ENCODE results near the gene PLCB4. TPM values are rescaled to one million over a fixed set of nuclear protein-coding genes. Genes with fewer than 3 reads are reported as not detected.

Gene PLCB4
- total RNA-seq, 2 donors from 2014 or later, result 40.4 to 53.3 TPM

DNA sequence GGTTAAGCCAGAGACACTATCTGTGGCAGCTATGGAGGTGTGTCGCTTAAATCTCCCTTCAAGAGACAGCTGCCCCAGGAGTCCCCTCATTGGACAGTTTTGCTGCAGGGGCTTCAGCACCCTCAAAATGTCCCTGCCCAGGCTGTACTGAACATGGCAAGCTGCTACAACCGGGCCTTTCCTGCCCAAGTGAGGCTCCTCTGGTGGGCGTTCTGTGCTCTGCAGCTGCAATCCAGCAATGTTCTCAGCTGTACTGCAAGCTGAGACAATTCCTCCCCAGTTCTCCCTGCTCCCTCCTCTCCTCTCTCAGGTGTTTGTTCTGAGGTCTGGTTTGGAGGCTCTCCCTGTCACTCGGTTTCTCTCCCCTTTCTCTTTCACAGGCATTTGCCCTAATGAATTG, 254.7 kb downstream of the PLCB4 start:
- intact Hi-C loops (cut with DNase I), result no loop called here
- no peak for DNase-seq (ENCODE audit: low spot score)

DNA sequence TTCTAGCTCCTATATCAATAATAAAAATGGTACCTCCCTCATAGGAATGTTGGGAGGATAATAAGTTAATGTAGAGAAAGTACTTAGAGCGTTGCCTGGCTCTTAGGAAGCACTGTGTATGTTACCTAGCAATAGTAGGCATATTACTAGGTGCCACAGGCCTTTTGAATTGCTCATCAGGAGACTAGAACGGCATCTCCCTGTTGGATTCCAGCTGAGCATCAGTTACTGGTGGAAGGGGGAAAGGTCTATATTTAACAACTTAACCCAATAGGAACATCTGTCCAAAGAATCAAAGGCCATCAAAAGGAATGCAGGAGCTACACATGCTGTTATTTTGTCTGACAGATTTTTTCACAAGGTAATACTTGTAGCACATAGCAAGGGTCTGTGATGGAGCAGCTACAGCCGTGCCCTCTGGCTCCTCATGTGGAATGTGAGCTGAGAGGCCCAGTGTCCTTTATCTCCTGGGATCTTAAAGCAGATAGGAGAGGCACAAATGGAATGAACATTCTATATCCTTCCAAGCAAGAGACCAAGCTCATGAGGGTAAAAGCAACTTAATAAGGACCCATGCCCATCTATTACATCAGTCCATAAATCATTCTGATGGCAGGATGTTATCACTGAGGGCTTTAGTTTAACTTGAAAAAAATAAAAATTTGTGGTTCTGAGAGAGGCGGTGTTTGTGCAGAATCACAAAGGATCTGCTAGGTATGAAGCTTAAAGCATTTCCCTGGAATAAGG, 260.6 kb downstream of the PLCB4 start:
- intact Hi-C loops (cut with DNase I), result no loop called here

DNA sequence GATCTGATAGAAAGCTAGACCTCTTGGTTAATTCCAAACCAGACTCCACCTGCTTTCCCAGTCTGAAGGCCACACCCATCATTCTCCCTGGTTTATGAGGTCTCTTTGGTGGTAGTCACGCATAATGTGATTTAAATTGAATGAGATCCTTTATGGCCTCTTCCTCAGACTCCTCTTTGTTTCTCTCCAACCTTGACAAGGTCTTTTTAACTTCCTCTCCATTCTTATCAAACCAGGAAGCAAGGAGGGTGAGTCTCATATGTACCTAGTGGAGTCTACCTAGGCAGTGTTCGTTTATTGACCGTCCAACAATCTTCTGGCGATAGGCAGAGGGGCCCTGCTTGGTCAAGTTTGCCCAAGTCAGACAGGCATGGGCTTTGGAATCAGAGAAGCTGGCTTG, 261.3 kb downstream of the PLCB4 start:
- no peak for DNase-seq (ENCODE audit: low spot score)
- intact Hi-C loops (cut with DNase I), result no loop called here

More for the DNA sequence above, 260.6 kb downstream of the PLCB4 start:
- no peak for DNase-seq (ENCODE audit: low spot score)

DNA sequence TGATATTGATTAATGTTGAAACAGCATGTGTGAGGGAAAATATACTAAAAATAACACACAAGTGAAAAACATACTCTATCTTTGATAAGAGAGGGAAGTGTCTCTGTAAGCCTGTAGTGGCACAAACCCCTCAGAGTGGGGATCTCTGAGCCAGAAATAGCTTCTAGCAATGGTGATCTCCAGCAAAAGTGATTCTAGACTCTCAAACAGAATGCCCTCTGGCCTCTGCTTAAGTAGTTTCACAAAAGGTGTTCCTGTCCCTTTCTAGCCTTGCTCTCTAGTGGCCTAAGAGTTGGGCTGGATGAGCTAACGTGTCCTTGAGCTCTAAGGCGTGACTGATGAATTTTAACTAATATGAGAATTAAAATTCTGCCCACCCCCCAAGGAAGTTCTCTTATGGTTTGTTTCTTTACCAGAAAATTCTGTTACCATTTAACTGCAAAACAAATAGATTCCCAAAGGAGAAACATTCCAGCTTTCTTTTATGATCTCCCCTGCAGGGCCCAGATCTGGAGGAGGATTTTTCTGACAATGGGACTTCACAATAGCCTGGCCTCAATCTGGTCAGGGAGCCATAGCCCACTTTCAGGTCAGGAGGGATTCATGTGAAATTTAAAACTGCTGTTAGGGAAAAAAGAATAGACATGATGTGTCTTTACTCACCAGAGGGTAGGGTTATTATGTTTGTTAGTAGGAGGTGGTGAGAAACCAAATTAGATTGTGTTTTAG, 263.0 kb downstream of the PLCB4 start:
- no peak for DNase-seq (ENCODE audit: low spot score)
- intact Hi-C loops (cut with DNase I), result no loop called here

GRCh38 chr20:9332791-9333479, 264.0 kb downstream of the PLCB4 start:
- intact Hi-C loops (cut with DNase I), result no loop called here

DNA sequence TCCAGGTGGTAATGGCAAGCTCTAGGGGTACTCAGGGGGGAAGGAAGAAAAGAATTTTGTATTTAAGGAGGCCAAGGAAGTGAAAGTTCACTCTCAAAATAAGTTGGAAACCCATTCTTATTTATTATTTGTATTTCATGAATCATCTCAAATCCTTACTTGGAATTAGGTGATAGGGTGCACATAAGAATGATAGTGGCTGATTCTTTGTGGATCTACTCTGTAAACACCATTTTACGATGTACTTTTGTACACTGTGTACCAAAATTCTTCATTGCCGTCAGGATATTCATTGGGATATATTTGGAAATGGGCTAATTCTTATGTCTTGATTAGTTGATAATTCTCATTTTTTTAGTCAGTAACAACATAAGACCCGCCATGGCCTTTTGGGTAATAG, 266.0 kb downstream of the PLCB4 start:
- intact Hi-C loops (cut with DNase I), result no loop called here
- no peak for DNase-seq (ENCODE audit: low spot score)

More at GRCh38 chr20:9332791-9333479, 264.0 kb downstream of the PLCB4 start:
- DNase-seq (ENCODE audit: low spot score), result no peak

- intact Hi-C loops (cut with DNase I), result no loop called here
- DNase-seq (ENCODE audit: low spot score), result no peak
Measured at GRCh38 chr20:9338101-9338500, 269.2 kb downstream of the PLCB4 start.

DNA sequence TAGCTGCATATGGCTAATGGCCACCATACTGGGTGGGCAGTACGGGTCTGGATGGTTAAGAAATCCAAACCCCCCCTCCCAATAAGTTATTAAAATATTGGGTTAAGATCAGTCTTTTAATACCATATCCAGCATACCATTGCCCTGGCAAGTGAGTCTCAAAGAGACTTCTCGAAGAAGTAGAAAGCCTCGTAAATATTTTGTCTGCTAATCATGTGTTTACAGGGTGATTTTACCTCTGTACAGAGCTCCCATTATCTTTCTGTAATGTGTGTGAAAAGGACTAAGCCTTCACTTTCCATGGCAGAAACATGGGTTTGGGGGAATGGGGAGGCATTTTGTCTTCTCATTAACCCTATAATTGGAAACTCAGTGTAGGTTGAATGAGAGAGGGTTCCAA, 270.8 kb downstream of the PLCB4 start:
- DNase-seq (ENCODE audit: low spot score), result no peak
- intact Hi-C loops (cut with DNase I), result no loop called here

- intact Hi-C loops (cut with DNase I), result no loop called here
Measured at GRCh38 chr20:9342651-9343050, 273.8 kb downstream of the PLCB4 start.

DNA sequence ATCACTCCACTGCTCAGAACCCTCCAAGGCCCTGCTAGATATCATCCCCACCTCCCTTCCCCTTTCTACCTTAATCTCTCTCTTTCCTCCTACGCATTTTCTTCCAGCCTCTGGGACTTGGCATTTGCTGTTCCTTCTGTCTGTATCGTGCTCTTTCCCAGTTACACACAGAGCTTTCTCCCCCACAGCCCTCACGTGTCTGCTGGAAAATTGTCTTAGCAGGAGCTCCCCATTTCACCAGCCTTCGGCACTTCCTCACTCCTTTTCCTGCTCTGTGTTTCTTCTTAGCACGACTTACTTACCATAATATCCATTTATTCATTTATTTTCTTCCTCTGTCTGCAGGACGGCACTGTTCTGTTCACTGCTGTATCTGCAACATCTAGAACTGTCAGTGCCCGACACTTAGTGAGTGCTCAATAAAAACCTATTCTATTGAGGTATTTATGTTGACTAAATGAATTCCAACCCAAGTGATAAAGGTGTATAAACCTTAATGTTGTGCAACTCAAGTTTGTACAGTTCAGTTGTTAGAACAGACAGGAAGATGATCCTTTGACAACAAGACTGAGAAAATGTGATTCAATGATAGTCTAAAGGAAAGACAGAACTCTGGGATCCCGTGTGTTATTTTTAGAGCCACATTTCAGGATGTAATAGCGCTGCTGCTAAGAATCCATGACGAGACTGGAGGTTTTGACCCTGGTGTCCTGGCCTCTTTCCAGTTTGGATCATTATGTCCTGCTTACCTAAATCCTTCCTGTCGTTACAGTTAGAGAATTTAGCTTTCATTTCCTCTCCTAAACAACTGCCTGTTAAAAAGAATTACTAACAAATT, 275.4 kb downstream of the PLCB4 start:
- no peak for DNase-seq (ENCODE audit: low spot score)
- intact Hi-C loops (cut with DNase I), result no loop called here

More at GRCh38 chr20:9342651-9343050, 273.8 kb downstream of the PLCB4 start:
- DNase-seq (ENCODE audit: low spot score), result no peak

GRCh38 chr20:9348316-9348715, 279.4 kb downstream of the PLCB4 start:
- no peak for DNase-seq (ENCODE audit: low spot score)
- intact Hi-C loops (cut with DNase I), result no loop called here

DNA sequence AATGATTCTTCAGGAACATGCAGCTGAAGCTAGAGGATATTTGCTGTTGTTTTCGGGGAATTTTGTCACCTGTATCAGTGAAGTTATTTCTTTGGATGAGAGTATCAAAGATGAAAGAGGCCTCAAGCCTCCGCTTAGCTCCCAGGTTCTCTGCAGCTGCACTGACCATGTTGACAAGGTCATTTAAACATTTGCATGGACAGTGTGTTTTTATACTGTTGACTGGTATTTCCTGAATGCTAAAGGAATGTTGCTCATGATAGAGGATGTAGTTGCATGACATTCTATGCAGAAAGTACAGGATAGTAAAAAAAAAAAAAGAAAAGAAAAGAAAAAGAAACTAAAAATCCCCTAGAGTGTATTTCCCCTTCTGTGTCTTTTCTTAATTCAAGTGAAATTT, 279.9 kb downstream of the PLCB4 start:
- intact Hi-C loops (cut with DNase I), result no loop called here
- no peak for DNase-seq (ENCODE audit: low spot score)

GRCh38 chr20:9349249-9349648, 280.4 kb downstream of the PLCB4 start:
- intact Hi-C loops (cut with DNase I), result no loop called here
- no peak for DNase-seq (ENCODE audit: low spot score)

GRCh38 chr20:9352739-9353138, 283.9 kb downstream of the PLCB4 start:
- intact Hi-C loops (cut with DNase I), result loop anchor here in 1 of 2 donors (10.0 kb wide), 2 partner anchors 288 to 508 kb away; partner anchors contain the start of gene PLCB4

DNA sequence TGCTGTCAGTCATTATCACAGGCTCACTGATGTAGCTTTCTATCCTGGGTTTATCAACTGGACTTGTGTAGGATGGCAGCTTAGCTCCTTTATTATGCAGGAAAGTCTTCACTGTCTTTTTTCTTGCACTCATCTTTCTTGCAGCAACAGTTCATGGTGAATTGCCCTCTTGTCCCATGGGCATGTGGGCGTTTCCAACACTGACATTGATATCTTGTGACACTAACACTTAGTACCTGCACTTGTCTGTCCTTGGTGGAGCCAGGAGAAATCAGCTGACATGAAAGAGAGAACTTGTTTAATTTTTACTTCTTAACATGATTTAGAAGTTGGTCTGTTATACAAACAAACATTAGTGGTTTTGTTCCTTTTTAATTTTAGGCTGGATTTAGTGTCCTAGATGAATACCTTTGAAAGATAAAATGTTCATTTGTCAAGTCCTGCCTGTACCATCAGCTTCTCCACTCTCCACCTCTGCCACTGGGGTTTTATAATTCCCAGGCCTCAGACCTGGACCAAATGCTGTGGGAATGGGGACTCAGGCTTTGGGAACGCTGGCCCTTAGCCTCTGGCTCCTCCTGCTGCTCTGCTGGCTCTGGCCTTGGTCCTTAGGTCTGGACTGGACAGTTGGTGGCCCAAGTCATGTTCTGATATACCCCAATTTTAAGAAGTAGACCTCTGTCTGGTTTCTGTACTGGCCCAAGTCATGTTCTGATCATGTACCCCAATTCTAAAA, 284.5 kb downstream of the PLCB4 start:
- intact Hi-C loops (cut with DNase I), result loop anchor here in 1 of 2 donors (10.0 kb wide), 2 partner anchors 289 to 509 kb away; partner anchors contain the start of gene PLCB4
- DNase-seq (ENCODE audit: low spot score), result no peak

More at GRCh38 chr20:9352739-9353138, 283.9 kb downstream of the PLCB4 start:
- no peak for DNase-seq (ENCODE audit: low spot score)

DNA sequence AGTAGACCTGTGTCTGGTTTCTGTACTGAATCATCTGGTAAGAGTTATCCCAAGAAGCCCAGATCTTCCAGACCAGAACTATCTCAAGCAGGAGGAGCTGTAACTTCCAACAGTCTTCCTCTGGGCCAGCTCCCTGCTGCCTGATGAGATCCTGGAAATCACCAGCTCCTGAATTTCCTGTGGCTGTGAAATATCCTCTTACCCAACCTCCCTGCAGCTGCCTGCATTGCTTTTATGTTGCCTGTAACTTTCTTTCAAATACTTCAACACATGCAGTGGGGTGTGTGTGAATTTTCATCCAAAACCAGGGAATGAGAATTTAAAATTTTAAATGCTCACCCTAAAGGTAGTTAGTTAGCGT, 285.0 kb downstream of the PLCB4 start:
- intact Hi-C loops (cut with DNase I), result loop anchor here in 1 of 2 donors (10.0 kb wide), 2 partner anchors 289 to 509 kb away; partner anchors contain the start of gene PLCB4
- DNase-seq (ENCODE audit: low spot score), result no peak

GRCh38 chr20:9354579-9354978, 285.7 kb downstream of the PLCB4 start:
- DNase-seq (ENCODE audit: low spot score), result no peak
- intact Hi-C loops (cut with DNase I), result loop anchor here in 1 of 2 donors (10.0 kb wide), 2 partner anchors 290 to 510 kb away; partner anchors contain the start of gene PLCB4

DNA sequence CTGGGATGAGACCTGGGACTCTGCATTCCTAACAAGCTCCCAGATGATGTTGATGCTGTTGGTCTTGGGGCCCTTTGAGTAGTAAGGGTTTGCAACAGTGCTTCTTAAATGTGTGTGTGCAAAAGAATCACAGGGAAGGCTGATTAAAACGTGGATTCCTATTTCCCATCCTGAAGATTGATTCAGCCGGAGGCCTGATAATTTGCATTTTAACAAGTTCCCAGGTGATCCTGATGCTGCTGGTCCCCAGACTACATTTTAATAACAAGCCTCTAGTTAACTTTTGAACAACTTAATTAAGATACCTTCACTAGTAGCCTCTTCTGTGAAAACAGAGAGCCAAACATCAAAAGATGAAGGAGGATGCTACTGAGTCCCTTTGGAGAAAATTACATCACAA, 289.1 kb downstream of the PLCB4 start:
- intact Hi-C loops (cut with DNase I), result loop anchor here (5.0 to 10.0 kb wide), 3 partner anchors 96 to 513 kb away; partner anchors contain the start of gene PLCB4 (in 1 of the 2)
- no peak for DNase-seq (ENCODE audit: low spot score)
